ENCODE data around the gene USP6NL.
"Not testable (repeated sequence)": the region's sequence is repeated elsewhere in the genome, so short reads cannot be mapped to it uniquely, and the experiment has no call there.

USP6NL gene

GRCh38 chr10:11611248-11612020 is at the start of gene USP6NL:
USP6NL (minus strand) TSS chr10:11611650; CDS start chr10:11597634, 14,016 bp downstream.
- peak; percentile 28 to 71 for DNase-seq

DNA sequence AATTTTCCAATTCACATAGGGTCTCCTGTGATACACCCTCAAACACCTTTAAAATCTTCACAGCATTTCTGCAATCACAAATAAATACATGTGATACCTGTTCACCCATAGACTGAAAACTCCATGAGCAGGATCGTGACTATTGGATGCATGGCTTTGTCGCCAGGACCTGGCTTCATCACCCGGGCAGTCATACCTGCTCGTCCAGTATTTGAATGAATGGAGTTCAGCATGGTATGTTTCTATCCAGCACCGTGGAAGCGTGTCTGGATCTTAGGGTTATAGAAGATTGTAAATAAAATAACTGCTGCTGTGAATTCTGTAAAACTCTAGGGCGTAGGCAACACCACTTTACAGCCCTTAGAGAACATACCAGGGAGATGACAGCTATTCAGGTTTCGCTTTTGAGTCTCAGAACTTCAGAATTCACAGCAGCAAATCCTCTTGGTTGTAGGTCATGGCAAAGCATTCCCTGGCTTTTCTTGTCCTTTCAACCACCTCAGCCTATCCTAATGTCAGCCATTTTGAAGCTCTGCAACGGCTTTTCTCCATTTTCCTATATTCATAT is 47.4 kb upstream of the USP6NL start:
- DNase-seq: no peak

GRCh38 chr10:11655836-11656235 is 44.4 kb upstream of the USP6NL start:
- no peak for DNase-seq

DNA sequence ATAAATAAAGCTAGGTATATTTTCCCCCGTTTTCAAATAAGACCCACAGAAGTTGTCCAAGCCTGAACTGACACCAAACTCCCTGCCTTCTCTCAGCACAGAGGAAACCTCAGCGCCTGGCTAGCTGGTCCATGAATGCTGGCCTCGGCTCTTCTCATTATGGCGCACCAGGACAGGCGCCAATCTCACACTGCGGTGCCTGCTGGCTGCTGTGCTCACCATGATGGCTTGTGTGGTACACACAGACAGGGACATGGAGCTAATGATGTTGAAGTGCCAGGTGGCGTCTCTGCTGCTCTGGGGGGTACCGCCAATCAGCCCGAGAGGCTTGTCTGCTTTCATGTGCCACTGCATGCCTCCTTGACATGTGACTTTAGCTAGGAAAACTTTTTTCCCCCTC is 43.2 kb upstream of the USP6NL start:
- DNase-seq: no peak

- no peak for DNase-seq
Measured at GRCh38 chr10:11653758-11654471, 42.5 kb upstream of the USP6NL start.

DNA sequence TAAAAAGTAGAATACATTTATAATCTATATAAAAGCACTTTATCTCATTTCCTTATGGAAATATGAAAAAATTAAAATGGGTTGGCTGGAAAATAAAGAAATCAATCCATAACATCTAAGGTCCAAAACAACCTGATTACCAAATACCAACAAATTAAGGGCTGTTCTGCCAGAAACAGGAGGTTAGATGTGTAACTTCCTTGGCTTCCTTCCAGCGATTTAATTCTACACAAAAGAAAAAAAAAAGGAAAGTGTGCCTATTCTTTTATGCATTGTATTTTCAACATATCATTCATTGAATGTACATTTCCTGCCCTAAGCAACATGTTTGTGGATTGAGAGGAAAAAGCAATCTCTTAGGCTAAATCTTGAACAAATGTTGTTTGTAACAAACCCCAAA is 36.2 kb upstream of the USP6NL start:
- no peak for DNase-seq

GRCh38 chr10:11646450-11646849 is 35.0 kb upstream of the USP6NL start:
- DNase-seq: no peak

- DNase-seq: no peak
Measured at GRCh38 chr10:11643039-11643438, 31.6 kb upstream of the USP6NL start.

DNA sequence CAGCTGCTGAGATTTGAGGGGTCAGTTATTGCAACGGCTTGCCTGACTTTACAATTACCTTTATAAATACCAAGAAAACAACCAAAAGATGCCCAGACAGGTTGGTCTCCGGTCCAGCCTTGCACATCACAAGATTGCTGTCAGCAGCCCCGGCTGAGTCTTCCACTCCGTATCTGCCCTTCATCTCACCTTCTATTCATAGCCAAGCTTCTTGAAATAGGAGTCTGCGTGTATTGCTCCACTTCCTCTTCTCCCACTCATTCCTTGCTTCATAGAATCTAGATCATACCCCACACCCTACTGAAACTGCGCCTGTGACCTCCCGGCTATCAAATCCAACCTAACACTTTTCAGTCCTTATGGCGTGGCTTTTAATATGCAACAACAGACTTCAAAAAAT is 31.1 kb upstream of the USP6NL start:
- no peak for DNase-seq

DNA sequence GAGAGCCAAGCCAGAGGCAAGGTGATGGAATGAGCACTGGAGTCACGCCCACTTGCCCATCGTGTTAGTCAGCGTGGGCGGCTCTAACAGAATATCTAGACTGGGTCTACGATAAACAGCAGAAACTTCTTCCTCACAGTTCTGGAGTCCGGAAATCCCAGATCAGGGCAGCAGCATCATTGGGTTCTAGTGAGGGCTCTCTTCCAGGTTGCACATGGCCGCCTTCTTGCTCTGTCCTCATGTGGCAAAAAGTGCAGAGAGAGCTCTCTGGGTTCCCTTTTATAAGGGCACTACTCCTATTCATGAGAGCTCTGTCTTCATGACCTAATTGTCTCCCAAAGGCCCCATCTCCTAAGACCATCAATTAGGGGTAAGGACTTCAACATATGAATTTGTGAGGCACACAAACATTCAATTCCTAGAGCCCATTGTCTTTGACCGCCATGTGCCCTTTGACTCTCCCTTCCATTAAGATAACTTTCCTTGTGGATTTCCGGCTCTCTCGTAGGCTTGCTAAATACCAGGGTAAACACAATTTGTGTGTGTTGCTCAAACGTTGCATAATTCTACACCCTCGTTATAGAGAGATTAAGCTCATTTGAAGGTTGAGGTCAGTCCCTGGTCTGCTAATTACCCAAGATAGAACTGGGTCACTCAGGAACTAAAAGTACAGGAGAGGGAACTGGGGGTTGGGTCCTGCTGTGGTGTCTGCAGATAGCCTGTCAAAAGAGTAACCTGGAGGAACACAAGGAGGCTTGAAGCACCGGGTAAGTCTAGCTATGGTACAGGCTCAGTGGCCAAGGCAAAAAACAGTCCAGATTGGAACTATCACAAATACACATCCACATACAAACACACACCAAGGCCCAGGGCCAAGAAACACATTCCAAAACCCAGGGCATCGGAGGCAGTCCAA is 28.7 kb upstream of the USP6NL start:
- DNase-seq: no peak

GRCh38 chr10:11639362-11639761 is 27.9 kb upstream of the USP6NL start:
- no peak for DNase-seq

DNA sequence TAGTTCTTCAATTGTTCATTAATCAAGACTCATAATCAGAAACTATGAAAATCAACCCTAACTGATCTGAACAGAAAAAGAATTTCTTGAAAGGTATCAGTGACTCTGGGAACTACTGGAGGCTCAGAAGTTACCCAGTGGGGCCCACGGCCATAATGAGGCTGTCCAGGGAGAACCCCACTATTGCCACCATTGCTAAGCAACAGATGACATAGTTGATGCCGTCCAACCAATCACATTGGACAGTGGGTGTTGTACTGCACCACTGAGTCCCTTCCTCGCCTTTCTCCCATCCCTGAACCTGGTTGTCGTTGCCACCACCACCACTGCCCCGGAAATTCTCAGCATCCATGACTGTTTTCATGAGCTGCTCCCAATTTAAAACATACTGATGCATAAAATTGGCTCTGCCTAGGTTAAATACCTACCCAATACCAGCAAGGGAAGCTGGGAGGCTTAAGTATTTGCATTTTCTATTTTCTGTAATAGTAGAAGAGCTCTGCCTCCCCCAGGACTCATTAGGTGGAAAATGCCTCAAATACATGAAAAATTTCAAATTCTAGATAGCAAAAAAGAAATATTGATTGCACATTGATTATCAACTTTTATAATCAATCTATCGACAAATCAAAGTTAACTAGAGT is 26.7 kb upstream of the USP6NL start:
- no peak for DNase-seq

- DNase-seq: no peak
Measured at GRCh38 chr10:11636697-11637303, 25.4 kb upstream of the USP6NL start.

DNA sequence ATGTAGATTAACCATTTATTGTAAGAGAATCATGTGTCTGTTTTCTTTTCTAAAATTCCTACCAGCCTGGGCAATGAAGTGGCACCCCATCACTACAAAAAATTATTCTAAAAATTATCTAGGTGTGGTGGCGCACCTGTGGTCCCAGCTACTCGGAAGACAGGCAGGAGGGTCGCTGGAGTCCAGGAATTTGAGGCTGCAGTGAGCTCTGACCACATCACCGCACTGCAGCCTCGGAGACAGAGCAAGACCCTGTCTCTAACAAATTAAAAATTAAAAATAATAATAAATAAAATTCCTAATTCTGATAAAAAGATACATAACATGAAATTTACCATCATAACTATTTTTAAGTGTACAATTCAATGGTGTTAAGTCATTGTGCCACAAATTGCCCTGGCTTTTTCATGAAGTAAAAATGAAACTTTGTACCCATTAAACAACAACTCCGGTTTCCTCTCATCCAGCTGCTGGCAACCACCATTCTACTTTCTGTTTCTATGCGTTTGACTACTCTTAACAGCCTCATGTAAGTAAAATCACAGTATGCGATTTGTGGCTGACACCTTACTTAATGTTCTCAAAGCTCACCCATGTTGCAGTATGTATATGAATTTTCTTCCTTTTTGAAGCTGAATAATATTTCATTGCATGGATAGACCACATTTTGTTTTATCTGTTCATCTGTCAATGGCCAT is 20.6 kb upstream of the USP6NL start:
- DNase-seq: no peak

GRCh38 chr10:11631291-11631690 is 19.8 kb upstream of the USP6NL start:
- DNase-seq: no peak

GRCh38 chr10:11629731-11630130 is 18.3 kb upstream of the USP6NL start:
- no peak for DNase-seq

GRCh38 chr10:11627941-11628340 is 16.5 kb upstream of the USP6NL start:
- not testable (repeated sequence) for DNase-seq

DNA sequence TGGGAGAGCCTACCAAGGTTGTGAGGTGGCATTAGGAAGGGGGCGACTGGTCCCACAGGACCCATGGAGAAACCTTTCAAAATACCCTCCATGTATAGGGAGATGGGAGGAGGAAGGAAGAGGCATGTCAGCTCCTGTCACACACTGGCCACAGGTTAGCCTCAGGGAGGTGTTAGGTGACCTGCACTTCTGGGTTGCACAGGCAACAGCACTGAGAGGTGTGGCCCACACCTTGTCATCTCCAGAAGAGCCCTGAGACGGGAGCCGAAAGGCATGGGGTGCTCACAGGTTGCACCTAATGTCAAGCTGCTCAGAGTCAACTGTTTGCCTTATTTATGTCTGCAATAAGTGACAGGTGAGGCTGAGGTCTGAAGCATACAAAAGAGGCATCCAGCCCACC is 14.6 kb upstream of the USP6NL start:
- DNase-seq: no peak

DNA sequence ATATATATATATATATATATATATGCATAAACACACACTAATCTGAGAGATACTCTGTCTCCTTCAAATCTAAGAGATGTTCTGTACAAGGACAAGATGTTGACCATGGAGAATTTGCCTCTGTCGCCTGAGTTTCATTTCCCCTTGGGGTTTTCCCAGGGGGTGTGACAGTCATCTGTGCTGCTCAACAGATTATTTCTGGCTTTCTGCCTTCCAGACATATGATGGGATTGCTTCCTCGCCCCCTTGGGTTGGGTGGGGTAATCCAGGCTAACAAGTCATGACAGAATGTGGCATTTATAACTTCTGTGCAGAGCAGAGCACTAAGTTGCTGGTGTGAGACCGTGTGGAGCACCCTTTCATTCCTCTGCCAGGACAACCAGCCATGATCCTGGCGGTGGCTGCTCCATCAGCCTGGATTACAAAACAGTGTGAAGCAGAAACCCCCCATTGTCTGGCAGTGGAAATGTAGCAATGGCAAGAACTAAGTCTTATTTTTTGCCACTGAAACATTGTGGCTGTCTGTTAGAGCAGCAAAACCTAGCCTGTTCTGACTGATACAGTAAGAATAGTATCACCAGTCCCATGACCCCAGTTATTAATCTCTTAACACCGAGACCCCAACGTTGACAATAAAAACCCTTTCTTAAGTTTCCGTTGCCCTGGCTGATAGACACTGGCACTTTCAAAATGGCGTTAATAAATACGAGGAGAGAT is 13.7 kb upstream of the USP6NL start:
- DNase-seq: no peak

GRCh38 chr10:11617233-11617632 is 5.8 kb upstream of the USP6NL start:
- DNase-seq: no peak

GRCh38 chr10:11616021-11616420 is 4.6 kb upstream of the USP6NL start:
- DNase-seq: no peak
